ENCODE data around the gene CXCR6.
A peak's percentile ranks its signal among the peaks of the same experiment; 100 is the strongest.

Gene CXCR6

DNA sequence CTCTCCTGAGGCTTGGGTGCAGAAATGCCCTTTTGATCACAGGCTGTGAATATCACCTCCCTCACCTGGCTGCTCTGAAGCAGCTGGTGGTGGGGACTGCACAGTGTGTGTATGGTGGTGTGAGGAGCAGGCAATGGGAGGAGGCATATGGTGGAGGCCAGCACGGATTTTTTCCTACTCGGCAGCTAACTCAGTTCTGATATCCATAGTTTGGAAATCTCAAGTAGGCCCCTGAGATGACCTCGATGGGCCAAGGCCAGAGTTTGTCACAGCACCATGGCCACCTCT, 21.3 kb upstream of the CXCR6 start:
- DNase-seq (ENCODE audit: low spot score): no peak
- no peak for TF ChIP-seq CTCF (IDR thresholded peaks at IDR 0.05; ENCODE audit: extremely low read depth, insufficient read depth, missing control alignments)
- in situ Hi-C loops (cut with MboI; ENCODE audit: low pct_unique_long_range_greater_than_20kb, low sequenced_read_pairs, unreplicated experiment): loop anchor here (10.0 kb wide), 1 partner anchor 407 kb away; no protein-coding TSS in a partner anchor

DNA sequence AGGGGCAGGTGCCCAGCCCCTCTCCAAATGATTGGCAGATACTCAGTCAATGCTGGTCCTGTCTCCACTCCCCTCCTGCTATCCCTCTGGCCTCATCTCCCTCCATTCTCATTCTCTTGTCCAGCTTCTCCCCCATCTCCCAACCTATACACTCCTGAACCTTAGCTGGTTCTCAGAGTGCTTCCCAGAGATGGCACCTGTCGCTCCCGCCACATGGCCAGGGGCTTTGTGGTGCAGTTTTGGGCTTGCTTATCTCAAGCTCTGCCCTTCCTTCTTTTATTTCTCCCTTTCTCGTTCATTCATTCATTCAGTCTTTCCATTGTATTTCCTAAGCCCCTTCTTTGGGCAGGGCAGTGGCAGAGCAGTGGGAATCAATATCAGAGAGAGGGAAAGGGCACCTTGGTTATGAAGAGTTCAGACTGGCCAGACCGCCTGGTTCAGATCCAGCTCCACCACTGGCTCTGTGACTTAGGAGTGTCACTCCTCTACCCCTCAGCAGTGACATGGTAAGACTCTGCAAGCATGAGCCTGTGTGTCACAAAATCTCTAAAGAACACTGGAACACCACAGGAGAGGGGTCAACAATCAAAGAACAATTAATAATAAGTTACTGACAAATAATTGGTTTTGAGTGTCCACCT, 20.2 kb upstream of the CXCR6 start:
- TF ChIP-seq CTCF (IDR thresholded peaks at IDR 0.05; ENCODE audit: extremely low read depth, insufficient read depth, missing control alignments): no peak
- in situ Hi-C loops (cut with MboI; ENCODE audit: low pct_unique_long_range_greater_than_20kb, low sequenced_read_pairs, unreplicated experiment): loop anchor here (10.0 kb wide), 1 partner anchor 408 kb away; no protein-coding TSS in a partner anchor
- DNase-seq (ENCODE audit: low spot score): no peak

- in situ Hi-C loops (cut with MboI; ENCODE audit: low pct_unique_long_range_greater_than_20kb, low sequenced_read_pairs, unreplicated experiment): loop anchor here (10.0 kb wide), 1 partner anchor 409 kb away; no protein-coding TSS in a partner anchor
- TF ChIP-seq CTCF (IDR thresholded peaks at IDR 0.05; ENCODE audit: extremely low read depth, insufficient read depth, missing control alignments): no peak
- no peak for DNase-seq (ENCODE audit: low spot score)
Observed at GRCh38 chr3:45923755-45924154, 19.5 kb upstream of the CXCR6 start.

GRCh38 chr3:45927881-45928280, 15.4 kb upstream of the CXCR6 start:
- no peak for TF ChIP-seq CTCF (IDR thresholded peaks at IDR 0.05; ENCODE audit: extremely low read depth, insufficient read depth, missing control alignments)
- no peak for DNase-seq (ENCODE audit: low spot score)
- in situ Hi-C loops (cut with MboI; ENCODE audit: low pct_unique_long_range_greater_than_20kb, low sequenced_read_pairs, unreplicated experiment): loop anchor here (5.0 to 10.0 kb wide), 2 partner anchors 161 to 413 kb away; no protein-coding TSS in a partner anchor

DNA sequence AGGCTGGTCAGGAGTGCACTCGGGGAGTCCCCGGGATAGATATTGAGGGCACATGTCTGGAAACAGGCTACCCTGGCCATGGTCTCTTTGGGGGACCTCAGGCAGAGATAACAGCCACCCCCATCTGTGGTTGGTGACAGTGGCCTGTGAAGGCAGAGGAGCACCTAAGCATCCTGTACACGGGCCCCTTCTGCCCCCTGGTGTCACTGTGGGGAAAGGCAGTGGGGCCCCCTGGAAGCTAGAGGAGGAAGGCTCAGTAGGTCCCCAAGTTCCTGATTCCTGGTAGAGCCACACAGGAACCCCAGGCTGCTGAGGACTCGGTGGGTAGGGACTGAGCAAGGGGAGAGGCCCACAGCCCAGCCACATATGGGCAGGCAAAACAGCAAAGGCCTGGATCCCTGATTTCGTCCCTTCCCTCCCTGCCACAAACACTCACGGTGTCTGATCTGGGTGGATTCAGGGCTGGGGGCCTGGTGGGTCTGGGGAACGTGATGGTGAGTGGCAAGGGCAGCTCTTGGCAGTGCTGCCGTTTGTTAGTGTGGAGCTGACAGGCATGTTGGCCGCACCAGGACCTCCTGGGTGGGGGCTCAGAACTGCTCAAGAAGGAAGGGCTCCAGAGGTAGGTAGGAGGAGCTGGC, 14.1 kb upstream of the CXCR6 start:
- TF ChIP-seq CTCF (IDR thresholded peaks at IDR 0.05; ENCODE audit: extremely low read depth, insufficient read depth, missing control alignments): peak; percentile 97
- DNase-seq (ENCODE audit: low spot score): peak; percentile 85
- in situ Hi-C loops (cut with MboI; ENCODE audit: low pct_unique_long_range_greater_than_20kb, low sequenced_read_pairs, unreplicated experiment): loop anchor here (5.0 to 10.0 kb wide), 2 partner anchors 162 to 414 kb away; no protein-coding TSS in a partner anchor

GRCh38 chr3:45931496-45931895, 11.8 kb upstream of the CXCR6 start:
- in situ Hi-C loops (cut with MboI; ENCODE audit: low pct_unique_long_range_greater_than_20kb, low sequenced_read_pairs, unreplicated experiment): no loop called here
- TF ChIP-seq CTCF (IDR thresholded peaks at IDR 0.05; ENCODE audit: extremely low read depth, insufficient read depth, missing control alignments): no peak
- DNase-seq (ENCODE audit: low spot score): no peak

Data from GM13977 (cell line).